ENCODE measurements around the gene CATSPER1. TPM values are rescaled to one million over a fixed set of nuclear protein-coding genes. Genes with fewer than 3 reads are reported as not detected.

CATSPER1 gene
- total RNA-seq, 3 donors from 2014 or later (not counting 1 experiment from before 2014, with no cell fraction given) = 12.2 to 16.9 (median 13.3) TPM

DNA sequence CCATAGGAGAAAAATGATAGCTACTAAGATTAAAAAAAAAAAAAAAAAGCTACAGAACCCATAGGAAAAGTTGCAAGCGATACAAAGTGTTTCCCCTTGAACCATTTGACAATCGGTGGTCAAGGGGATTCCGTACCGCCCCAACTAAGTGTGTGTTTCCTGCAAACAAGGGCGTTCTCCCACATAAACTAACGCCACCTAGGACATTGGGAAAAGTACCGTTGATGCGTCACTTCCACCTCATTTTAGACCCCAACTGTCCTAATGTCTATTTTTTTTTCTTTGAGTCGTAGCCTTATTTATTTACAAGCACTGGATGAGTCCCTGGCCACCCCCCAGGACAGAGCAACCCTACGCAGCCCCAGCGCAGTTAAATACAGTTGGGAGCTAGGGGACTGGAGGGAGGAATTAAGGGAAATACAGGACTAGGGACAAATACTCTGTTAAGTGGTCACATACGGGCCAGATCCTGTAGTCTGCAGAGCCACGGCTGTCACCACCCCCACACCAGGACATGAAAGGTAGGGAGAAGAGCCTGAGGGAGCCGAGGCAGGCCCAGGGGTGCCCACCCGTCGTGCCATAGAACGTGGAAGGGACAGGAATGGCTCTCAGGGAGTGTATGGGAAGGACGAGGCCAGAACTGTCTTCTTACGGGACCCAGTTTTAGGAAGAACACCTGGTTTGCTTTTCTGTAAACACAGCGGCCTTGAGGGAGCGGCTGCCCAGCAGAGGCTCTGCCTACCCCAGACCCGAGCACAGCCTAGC lies 43.3 kb downstream of the CATSPER1 start:
- no peaks in the 10 kb centered on the region for H3K9me3 ChIP-seq (ENCODE audit: control insufficient read depth, insufficient read depth, low read length)
- Mint-ChIP-seq H3K36me3 (no peaks in the 10 kb centered on the region), H3K4me3 (no peak overlapping the region), H3K27ac (no peak overlapping the region), H3K27me3 (ENCODE audit: low read depth in 2 of 2) (no peaks in the 10 kb centered on the region), H3K4me1 (no peaks in the 10 kb centered on the region), H3K9me3 (no peaks in the 10 kb centered on the region)
- H3K27me3 ChIP-seq (ENCODE audit: control insufficient read depth, insufficient read depth, low read length) = no peaks in the 10 kb centered on the region
- no peak overlapping the region for H3K27ac ChIP-seq (ENCODE audit: low read length)
- WGBS (ENCODE audit: insufficient coverage) = 89% methylated on average over 22 of the region's 22 CpGs
- H3K4me3 ChIP-seq (ENCODE audit: low read length) = no peak overlapping the region
- H3K36me3 ChIP-seq (ENCODE audit: control insufficient read depth, insufficient read depth, low read length) = peaks cover 13% of the 10 kb centered on the region
- intact Hi-C loops (cut with micrococcal nuclease) = loop anchor here (10.0 kb wide), 1 partner anchor 438 kb away; no protein-coding TSS in a partner anchor
- no peak for TF ChIP-seq CTCF (IDR thresholded peaks at IDR 0.05)
- DNase-seq (no peak), ATAC-seq (no peak)
- no peaks in the 10 kb centered on the region for H3K4me1 ChIP-seq (ENCODE audit: control insufficient read depth, insufficient read depth, low read length)

DNA sequence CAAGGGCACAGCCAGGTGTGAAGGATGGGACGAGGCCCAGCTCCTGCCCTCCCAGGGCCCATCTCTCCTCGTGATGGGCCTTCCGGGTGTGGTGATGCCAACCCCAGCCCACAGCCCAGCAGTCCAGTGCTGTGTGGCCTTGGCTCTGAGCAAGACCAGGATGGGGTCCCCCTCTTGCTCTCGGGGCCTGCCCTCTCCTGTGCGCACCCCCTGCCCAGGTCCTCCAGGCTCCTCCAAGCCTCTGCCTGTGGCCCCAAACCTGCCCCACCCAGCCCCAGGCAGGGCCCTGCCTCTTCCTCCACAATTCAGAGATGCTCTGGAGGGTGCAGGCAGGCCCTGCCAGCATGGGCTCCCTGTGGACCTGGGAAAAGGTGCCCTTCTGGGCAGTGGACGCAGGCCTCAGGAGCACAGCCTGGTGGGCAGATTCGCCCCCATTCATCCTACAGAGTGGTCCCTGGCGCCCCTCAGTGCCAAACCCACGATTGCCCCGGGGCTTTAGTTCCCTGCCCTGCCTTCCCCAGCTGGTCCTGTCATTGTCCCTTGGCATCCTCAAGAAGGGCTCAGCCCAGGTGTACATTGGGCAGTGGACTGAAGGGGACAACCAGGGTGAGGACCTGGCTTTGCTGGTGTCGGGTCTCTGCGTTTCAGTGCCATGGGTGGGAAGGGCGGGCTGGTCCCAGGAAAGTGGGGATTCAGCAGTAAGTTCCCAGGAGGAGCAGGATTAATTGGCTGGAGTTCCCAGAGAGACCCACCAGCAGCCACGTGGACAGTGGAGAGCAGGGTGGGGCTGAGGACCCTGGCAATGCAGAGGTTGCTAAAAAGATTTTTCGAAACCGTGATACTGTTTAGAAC lies 44.1 kb downstream of the CATSPER1 start:
- no peak overlapping the region for H3K4me3 Mint-ChIP-seq
- H3K27ac Mint-ChIP-seq = no peak overlapping the region
- H3K27me3 Mint-ChIP-seq (ENCODE audit: low read depth in 2 of 2) = no peaks in the 10 kb centered on the region
- H3K27ac ChIP-seq (ENCODE audit: low read length) = no peak overlapping the region
- no peak for TF ChIP-seq CTCF (IDR thresholded peaks at IDR 0.05)
- H3K4me3 ChIP-seq (ENCODE audit: low read length) = no peak overlapping the region
- peaks cover 2 to 3% of the 10 kb centered on the region in 2 donors for H3K4me1 Mint-ChIP-seq
- WGBS (ENCODE audit: insufficient coverage) = 86% methylated on average over 16 of the region's 16 CpGs
- no peaks in the 10 kb centered on the region for H3K9me3 ChIP-seq (ENCODE audit: control insufficient read depth, insufficient read depth, low read length)
- peak in 1 of 3 donors; percentile 16 for ATAC-seq
- H3K36me3 ChIP-seq (ENCODE audit: control insufficient read depth, insufficient read depth, low read length) = peaks cover 20% of the 10 kb centered on the region
- H3K36me3 Mint-ChIP-seq = no peaks in the 10 kb centered on the region
- H3K27me3 ChIP-seq (ENCODE audit: control insufficient read depth, insufficient read depth, low read length) = no peaks in the 10 kb centered on the region
- no peaks in the 10 kb centered on the region for H3K9me3 Mint-ChIP-seq
- intact Hi-C loops (cut with micrococcal nuclease) = loop anchor here (10.0 kb wide), 1 partner anchor 437 kb away; no protein-coding TSS in a partner anchor
- DNase-seq = no peak
- H3K4me1 ChIP-seq (ENCODE audit: control insufficient read depth, insufficient read depth, low read length) = no peaks in the 10 kb centered on the region

GRCh38 chr11:65981101-65981740 lies 45.1 kb downstream of the CATSPER1 start:
- Mint-ChIP-seq H3K36me3 (no peaks in the 10 kb centered on the region), H3K4me1 (peaks cover 10 to 12% of the 10 kb centered on the region in 2 donors), H3K9me3 (no peaks in the 10 kb centered on the region), H3K4me3 (no peak overlapping the region), H3K27ac (no peak overlapping the region), H3K27me3 (ENCODE audit: low read depth in 2 of 2) (no peaks in the 10 kb centered on the region)
- WGBS (ENCODE audit: insufficient coverage) = 90% methylated on average over 12 of the region's 12 CpGs
- no peak overlapping the region for H3K27ac ChIP-seq (ENCODE audit: low read length)
- no peak for TF ChIP-seq CTCF (IDR thresholded peaks at IDR 0.05)
- H3K36me3 ChIP-seq (ENCODE audit: control insufficient read depth, insufficient read depth, low read length) = peaks cover 29% of the 10 kb centered on the region
- ATAC-seq (peak in 1 of 3 donors; percentile 5), DNase-seq (no peak)
- intact Hi-C loops (cut with micrococcal nuclease) = loop anchor here (10.0 kb wide), 1 partner anchor 436 kb away; no protein-coding TSS in a partner anchor
- H3K4me3 ChIP-seq (ENCODE audit: low read length) = no peak overlapping the region
- no peaks in the 10 kb centered on the region for H3K9me3 ChIP-seq (ENCODE audit: control insufficient read depth, insufficient read depth, low read length)
- H3K27me3 ChIP-seq (ENCODE audit: control insufficient read depth, insufficient read depth, low read length) = no peaks in the 10 kb centered on the region
- peaks cover 10% of the 10 kb centered on the region for H3K4me1 ChIP-seq (ENCODE audit: control insufficient read depth, insufficient read depth, low read length)

All from natural killer cell (primary cell).